HG03108 (cell line): Measurements from ENCODE around the gene ELL2.

Experiments
- ATAC-seq: cut with Tn5 transposase; IDR thresholded peaks from one replicate; pipeline ENCODE4 v1.9.1; 2021; ENCODE audit warnings: moderate library complexity; ENCODE audit not compliant: unreplicated experiment

Gene ELL2

GRCh38 chr5:95956900-95957293 is 4.8 kb downstream of the ELL2 start:
- ATAC-seq, result no peak

- no peak for ATAC-seq
These were observed 5.4 kb downstream of the ELL2 start for GRCh38 chr5:95956021-95956899.

DNA sequence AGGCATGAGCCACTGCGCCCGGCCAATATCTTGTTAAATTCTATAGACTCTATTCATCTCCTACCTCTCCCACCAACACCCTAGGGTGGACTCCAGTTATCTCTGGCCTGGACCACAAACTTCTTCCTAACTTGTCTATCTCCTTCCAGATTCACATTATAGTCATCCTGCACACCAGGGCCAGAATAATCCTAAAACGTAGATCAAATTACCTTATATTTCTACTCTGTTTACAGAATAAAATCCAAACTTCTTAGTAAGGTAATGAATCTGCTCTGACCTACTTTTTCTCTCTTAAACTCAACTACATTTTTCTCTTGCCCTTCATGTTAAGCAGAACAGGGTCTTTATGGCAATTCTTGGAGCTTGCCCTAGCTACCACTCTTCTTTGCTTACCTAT is 6.9 kb downstream of the ELL2 start:
- ATAC-seq, result no peak

DNA sequence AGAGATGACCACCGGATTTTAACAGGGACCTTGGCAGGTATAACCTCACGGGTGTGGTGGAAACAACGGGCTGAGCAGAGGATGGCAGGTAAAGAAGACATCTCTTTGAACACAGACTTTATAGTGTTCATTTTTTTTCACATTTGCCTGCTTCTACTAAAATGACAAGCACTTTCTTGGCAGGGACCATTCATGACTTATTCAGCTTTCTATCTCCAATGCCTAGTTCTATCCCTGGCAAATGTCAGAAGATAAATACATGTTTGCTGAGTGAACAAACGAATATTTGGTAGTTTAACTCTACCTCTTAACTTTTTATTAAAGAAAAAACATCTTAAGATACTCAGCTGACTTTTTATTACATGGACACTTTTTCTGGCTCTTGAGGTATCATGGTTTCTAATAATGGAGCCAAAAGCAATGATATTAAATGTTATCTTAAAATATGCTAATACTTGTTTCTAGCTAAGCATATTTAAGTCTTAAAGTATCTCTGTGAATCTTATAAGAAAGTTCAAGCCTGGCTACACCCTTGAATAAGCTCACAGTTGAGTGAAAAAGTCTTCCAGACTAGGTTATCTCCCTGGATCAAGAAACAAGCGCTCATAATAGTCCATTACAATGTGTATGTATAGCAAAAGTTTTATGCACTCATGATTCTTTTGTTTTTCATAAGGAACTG is 8.5 kb downstream of the ELL2 start:
- no peak for ATAC-seq

GRCh38 chr5:95951916-95952315 is 9.7 kb downstream of the ELL2 start:
- no peak for ATAC-seq

- peak; percentile 41 for ATAC-seq
These were observed 11.8 kb downstream of the ELL2 start for GRCh38 chr5:95949810-95950209.

DNA sequence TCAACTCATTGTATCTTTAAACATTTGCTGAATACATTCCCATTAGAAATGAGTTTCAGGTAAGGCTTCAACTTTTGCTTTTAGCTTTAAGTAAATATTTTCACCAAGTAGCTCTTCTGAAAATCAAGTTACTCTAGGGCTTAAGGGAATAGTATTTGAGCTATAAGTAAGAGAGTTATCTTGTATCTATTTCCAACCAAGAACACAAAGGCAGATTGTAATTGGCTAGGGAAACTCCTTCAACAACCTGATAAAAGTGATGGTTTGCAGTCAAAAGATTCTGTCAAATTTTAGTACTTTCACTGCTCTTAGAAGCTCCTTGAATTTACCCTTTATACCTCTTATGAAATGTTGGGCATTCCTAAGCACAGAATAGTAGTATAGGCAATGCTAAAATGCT is 13.0 kb downstream of the ELL2 start:
- ATAC-seq, result no peak

GRCh38 chr5:95946451-95946850 is 15.2 kb downstream of the ELL2 start:
- no peak for ATAC-seq

- ATAC-seq, result no peak
These were observed 18.7 kb downstream of the ELL2 start for GRCh38 chr5:95942968-95943367.

DNA sequence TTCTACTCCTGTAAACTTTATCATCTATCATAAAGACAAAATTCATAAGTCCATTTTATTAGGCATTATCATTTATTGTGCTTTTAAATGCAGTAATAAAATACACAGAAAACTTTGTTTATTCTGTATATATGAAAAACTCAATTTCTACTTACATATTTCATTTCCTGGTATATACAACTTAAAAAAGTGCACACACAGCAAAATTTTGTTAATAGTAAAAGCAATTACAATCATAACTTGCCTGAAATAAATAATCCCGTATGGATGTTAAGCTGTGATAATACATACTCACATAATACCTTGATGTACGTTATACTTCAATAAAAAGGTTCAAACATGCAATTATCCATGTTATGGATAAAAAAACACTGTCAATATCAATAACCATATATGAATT is 19.2 kb downstream of the ELL2 start:
- no peak for ATAC-seq

GRCh38 chr5:95941756-95942155 is 19.9 kb downstream of the ELL2 start:
- ATAC-seq, result no peak

DNA sequence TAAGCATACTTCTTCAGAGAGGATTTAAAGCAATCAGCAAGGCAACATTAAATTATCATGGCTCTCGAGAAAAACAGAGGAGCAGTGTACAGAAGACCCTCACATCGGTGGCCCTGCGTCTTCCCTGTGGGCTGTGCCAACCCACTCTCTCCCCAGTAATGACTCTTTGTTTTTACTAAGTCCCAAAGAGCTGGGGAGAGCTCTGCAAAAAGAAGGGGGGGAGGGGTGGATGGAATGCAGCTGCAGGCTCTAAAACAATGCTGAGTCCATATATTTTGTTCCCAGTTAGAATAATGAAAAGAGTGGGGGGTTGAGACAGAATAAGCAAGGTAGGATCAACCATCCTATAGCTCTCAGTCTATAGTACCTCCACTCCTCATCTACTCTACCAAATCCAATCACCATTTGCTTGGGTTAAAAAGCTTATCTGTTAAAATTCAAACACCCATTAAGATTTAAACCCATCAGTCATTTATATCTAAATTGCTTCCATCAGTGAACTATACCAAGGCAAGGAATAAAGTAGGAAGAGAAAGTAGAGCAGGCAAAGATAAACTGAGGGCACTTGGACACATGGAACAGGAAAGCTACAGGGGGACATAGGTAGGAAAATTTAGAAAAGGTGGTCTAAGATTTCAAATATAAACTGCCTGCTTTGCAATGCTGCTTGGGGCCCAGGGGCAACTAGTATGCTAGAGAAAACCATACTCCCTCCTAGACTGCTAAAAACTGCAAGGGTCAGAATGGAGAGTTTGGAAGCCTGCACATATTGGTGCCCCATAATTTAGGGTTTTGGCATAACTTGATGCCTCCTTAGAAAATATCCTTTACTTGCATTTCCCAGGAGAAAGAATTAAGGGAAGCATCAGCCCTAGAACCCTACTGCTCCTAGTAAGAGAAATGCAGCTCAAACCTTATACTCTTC is 20.6 kb downstream of the ELL2 start:
- no peak for ATAC-seq

DNA sequence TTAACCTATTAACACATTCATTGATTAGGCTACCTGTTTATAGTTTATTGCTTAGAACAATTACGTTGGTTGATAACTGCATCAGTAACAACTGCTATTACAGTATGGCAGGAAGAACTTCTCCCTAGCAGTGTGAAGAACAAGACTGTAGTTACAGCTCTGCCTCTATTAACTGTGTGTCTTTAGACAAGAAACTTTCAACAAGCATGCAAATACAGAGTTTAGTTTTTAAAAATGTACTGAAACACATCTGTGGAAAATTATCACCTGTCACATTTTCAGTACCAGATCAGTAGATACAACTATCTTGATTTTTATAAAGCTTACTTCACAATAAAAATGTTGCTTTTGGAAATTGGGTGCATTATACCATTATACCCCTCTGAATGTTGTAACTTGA is 22.2 kb downstream of the ELL2 start:
- peak; percentile 74 for ATAC-seq

GRCh38 chr5:95938766-95939165 is 22.9 kb downstream of the ELL2 start:
- ATAC-seq, result no peak

GRCh38 chr5:95938347-95938746 is 23.3 kb downstream of the ELL2 start:
- ATAC-seq, result no peak

GRCh38 chr5:95937607-95938152 is 24.0 kb downstream of the ELL2 start:
- no peak for ATAC-seq

DNA sequence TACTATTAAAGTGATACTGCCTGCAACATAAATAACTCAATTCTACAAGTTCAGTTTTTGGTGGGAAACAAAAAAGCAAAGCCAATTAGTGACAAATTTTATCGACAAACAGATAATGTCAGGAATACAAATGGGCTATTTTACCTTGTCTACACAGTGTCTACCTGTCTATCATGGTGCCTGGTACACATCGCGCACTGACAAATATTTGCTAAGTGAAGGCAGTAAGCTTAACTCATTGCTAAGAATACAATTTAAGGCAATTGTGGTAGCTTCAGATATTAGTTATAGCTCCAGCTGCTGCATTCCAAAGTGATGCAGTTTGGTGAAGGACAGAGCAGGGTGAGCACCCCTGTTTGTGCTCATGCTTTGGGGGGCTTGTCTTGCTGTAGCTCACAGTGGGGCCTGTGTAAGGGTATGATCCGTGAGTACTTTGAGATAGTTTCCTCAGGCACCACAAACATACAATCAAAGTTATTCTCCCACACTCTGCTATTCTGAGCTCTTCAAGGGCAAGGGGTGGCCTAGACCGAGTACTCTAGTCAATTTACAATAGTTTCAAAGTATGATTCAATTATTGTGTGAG is 24.7 kb downstream of the ELL2 start:
- ATAC-seq, result no peak

DNA sequence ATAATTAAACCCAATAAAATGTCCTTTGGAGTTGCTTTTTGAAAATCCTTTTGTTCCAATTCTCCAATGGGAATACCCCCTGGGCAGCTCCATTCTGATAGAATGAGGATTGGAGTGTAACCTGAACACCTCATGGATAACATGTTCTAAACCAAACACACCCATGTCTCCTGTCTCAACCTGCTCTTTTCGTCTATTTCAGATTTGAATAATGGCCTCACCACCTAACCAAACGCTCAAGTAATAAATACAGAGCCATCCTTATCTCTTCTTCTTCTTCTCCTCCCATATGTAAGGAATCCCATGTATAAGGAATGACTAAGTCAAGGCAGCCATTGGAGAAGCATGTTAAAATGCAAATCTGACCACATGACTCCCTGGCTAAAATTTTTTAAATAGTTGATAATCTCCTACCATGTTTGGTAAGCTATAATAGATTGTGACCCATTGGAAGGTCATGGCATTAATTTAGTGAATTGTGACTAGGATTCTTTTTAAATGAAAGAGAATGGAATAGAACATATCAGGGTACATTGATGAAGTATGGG is 26.0 kb downstream of the ELL2 start:
- no peak for ATAC-seq

GRCh38 chr5:95934207-95934804 is 27.3 kb downstream of the ELL2 start:
- no peak for ATAC-seq

- ATAC-seq, result no peak
These were observed 28.7 kb downstream of the ELL2 start for GRCh38 chr5:95932941-95933340.
